Activated T-helper 1 cell treated with Interleukin-2 at 50 U/mL for 16 hours (primary cell): ENCODE results near the gene IL17RC.
"Not testable (repeated sequence)": the region's sequence is repeated elsewhere in the genome, so short reads cannot be mapped to it uniquely, and the experiment has no call there.

Experiments used
- DNase-seq: peaks from one replicate; pipeline ENCODE4 v3.0.0-alpha.2; 2020; ENCODE audit warnings: low read depth

Gene IL17RC

GRCh38 chr3:9895715-9896114 lies 21.2 kb upstream of the IL17RC start:
- not testable (repeated sequence) for DNase-seq

- DNase-seq, result not testable (repeated sequence)
Measured at GRCh38 chr3:9896755-9897407, 20.0 kb upstream of the IL17RC start.

- no peak for DNase-seq
Measured at GRCh38 chr3:9897408-9898372, 19.2 kb upstream of the IL17RC start.

- DNase-seq, result no peak
Measured at GRCh38 chr3:9898467-9899241, 18.2 kb upstream of the IL17RC start.

- no peak for DNase-seq
Measured at GRCh38 chr3:9899289-9899791, 17.6 kb upstream of the IL17RC start.

GRCh38 chr3:9900965-9901415 lies 15.9 kb upstream of the IL17RC start:
- not testable (repeated sequence) for DNase-seq

GRCh38 chr3:9901967-9902366 lies 14.9 kb upstream of the IL17RC start:
- no peak for DNase-seq

- no peak for DNase-seq
Measured at GRCh38 chr3:9902372-9903237, 14.3 kb upstream of the IL17RC start, which contains the start of gene IL17RE. Gene IL17RE, plus strand, starts transcription at chr3:9902848. Its CDS starts 85 bp downstream, at chr3:9902933.

GRCh38 chr3:9903238-9903624 lies 13.7 kb upstream of the IL17RC start:
- DNase-seq, result no peak

- DNase-seq, result no peak
Measured at GRCh38 chr3:9903904-9904303, 13.0 kb upstream of the IL17RC start.

GRCh38 chr3:9906480-9906879 lies 10.4 kb upstream of the IL17RC start:
- DNase-seq, result no peak

- DNase-seq, result no peak
Measured at GRCh38 chr3:9908286-9908685, 8.6 kb upstream of the IL17RC start.

- no peak for DNase-seq
Measured at GRCh38 chr3:9909221-9910013, 7.5 kb upstream of the IL17RC start.

- DNase-seq, result no peak
Measured at GRCh38 chr3:9911863-9912262, 5.0 kb upstream of the IL17RC start.

GRCh38 chr3:9912294-9912935 lies 4.5 kb upstream of the IL17RC start:
- no peak for DNase-seq

GRCh38 chr3:9913601-9914000 lies 3.3 kb upstream of the IL17RC start:
- DNase-seq, result no peak

GRCh38 chr3:9914011-9914410 lies 2.9 kb upstream of the IL17RC start:
- DNase-seq, result no peak

GRCh38 chr3:9914559-9915253 lies 2.2 kb upstream of the IL17RC start:
- DNase-seq, result no peak
